ENCODE measurements around the gene ZNF8.
A peak's percentile ranks its signal among the peaks of the same experiment; 100 is the strongest.
"Not testable (repeated sequence)": the region's sequence is repeated elsewhere in the genome, so short reads cannot be mapped to it uniquely, and the experiment has no call there.

Gene ZNF8

DNA sequence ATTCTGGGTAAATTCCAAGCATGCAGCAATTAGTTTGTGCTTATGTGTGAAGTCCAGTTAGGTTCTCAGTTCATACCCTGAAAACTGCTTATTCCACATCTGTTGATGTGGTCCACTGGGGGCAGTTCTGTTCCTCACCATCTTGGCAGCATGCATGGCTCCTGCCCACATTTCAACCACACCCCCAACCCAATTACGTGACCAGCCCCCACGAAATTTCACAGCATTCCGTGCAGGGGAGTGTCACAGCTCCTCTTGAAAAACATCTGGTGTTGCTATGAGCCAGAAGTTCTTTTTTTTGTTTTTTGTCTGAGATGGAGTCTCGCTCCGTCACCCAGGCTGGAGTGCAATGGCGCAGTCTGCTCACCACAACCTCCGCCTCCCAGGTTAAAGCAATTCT lies 17.3 kb downstream of the ZNF8 start:
- DNase-seq (ENCODE audit: low spot score) = no peak

DNA sequence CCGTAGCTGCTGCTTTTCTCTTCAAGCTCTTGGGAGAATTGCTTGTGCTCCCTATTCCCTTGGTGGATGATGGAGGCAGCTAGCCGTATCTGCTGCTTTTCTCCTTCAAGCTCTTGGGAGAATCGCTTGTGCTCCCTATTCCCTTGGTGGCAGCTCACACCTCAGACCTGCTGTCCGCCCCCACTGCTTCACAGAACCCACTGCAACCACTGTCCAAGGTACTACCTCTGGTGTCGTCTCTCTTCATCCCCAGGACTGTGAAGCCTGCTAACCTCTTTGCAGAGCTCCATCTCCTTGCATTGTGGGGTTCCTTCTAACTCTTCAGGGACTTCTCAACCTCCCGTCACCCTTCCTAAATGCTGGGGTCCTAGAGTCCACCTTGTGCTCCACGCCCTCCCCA lies 21.9 kb downstream of the ZNF8 start:
- no peak for DNase-seq (ENCODE audit: low spot score)

DNA sequence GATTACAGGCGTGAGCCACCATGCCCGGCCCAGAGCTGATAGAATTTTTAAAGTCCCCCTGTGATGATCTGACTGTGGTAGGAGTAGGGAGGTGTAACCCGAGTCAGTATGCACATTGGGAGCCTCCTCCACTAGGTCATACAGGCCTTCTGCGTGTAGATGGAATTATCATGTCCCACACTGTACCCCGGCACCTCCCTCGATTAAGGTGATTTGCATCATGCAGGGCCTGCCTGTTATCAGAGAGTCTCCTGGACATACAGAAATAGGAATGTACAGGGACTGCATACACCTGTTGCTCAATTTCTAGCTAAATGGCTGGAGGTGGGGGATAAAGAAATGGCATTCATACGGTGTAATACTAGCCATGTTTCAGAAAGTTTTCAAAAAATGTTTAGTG lies 25.5 kb downstream of the ZNF8 start:
- no peak for DNase-seq (ENCODE audit: low spot score)

DNA sequence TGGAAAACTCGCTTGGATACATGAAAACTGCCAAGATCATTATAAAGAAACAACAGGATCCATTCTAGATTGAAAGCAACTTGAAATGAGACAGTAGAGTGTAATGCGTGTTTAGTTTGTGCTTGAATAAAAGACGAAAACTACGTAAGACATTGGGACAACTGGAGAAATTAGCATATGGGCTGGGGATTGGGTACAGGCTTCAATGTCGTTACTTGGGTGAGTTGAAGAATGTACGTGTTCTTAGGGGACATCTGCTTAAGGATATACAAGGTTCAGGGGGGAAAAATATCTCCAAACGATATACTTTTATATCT lies 26.0 kb downstream of the ZNF8 start:
- no peak for DNase-seq (ENCODE audit: low spot score)

DNA sequence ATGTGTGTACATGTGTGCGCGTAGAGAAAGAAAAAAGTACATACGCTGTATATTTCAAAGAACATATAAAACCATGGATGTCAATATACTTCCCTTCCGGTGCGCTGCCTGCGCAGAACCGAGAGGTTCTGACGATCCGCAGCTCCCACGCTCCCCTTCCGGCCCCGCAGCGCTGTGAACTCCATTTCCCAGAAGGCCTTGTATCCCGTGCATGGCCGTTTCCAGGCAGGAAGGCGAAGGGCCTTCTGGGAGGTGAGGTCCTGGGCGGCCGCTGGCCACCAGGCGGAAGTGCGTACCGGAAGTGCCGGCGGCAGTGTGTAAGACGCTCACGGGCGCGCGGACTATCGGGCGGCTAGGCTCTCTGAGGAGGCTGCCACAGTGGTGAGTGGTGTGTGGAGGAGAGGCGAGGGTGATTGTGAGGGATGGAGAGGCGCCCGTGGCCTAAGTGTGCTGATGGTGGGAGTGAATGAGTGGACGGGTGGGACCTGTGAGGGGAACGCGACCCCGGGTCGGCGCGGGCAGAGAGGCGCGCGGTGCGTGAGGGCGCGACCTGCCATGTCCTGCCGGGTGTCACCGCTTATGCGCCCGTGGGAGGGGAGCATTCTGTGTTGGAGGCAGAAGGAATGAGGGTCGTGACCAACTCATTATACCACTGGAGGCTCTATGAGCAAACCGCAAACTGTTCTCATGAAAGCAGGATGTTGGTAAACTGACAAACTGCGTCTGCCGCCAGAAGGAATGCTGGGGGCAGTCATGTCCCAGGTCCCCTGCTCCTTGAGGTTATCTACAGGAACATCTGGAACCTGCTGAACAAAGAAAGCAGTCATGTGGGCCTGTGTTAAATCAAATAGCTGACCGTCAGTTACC lies 26.5 kb downstream of the ZNF8 start, which contains the start of gene ERVK3-1:
Gene ERVK3-1 (plus strand): TSS at position 313 of the 867 bp plus-strand sequence. CDS start 6,792 bp downstream, outside the sequence.
- peak; percentile 96 for DNase-seq (ENCODE audit: low spot score)

DNA sequence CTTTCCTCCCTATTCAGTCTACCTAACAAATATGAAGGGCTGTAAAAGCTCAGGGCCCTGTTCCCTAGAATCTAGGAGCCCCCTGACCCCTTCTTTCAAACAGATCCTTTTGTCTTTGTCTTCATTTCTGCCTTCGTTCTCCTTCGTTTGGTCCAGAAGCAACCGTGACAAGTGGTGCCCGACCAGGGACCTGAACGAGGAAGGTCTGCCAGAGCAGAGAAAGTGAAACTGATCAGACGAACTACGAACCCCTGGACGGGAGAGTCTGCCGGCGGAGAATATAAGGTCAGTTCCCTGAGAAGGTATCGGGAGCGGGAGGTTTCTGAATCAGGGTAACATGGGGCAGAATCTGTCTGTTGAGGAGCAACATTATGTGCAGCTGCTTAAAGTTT lies 27.2 kb downstream of the ZNF8 start:
- DNase-seq (ENCODE audit: low spot score) = peak; percentile 22

DNA sequence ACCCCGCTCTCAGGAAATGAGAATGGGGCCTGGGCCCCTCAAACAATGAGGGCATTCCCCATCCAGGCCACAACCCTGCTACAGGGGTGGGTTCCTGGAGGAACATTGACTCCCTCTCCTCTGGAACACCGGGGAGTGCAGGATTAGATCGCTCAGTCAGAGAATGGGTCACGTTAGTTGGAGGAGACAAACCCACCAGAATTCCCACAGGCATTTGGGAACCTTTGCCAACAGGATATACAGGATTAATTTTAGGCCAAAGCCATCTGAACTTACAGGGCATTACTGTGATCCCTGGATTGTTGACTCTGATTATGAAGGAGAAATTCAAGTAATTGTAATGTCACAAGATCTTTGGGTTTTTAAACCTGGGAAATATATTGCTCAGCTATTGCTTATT lies 29.0 kb downstream of the ZNF8 start:
- no peak for DNase-seq (ENCODE audit: low spot score)

DNA sequence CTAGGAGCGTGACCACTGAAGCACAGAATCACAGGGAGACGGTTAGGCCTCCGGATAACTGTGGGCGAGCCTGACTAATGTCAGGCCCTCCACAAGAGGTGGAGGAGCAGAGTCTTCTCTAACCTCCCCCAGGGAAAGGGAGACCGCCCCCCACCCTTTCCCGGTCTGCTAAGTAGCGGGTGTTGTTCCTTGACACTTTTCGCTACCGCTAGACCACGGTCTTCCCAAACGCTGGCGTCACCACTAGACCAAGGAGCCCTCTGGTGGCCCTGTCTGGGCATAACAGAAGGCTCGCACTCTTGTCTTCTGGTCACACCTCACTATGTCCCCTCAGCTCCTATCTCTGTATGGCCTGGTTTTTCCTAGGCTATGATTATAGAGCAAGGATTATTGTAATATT lies 31.9 kb downstream of the ZNF8 start:
- not testable (repeated sequence) for DNase-seq (ENCODE audit: low spot score)

DNA sequence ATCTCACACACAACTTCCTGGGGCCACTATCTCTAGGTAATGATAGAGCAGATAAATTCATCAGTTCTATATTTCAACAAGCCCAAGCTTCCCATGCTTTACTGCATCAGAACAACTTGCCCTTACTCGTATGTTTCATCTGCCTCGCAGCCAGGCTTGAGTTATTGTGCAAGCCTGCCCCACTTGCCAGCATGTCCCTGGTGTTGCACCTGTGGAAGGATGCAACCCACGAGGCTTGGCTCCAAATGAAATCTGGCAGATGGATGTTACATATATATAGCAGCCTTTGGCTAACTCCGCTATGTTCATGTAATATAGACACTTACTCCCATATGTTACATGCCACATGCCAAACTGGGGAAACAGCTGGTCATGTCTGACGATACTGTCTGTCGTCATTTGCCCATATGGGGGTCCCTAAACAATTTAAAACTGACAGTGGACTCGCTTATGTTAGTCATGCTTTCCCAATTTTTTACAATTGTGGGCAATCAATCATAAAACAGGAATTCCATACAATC lies 32.6 kb downstream of the ZNF8 start:
- DNase-seq (ENCODE audit: low spot score) = no peak

DNA sequence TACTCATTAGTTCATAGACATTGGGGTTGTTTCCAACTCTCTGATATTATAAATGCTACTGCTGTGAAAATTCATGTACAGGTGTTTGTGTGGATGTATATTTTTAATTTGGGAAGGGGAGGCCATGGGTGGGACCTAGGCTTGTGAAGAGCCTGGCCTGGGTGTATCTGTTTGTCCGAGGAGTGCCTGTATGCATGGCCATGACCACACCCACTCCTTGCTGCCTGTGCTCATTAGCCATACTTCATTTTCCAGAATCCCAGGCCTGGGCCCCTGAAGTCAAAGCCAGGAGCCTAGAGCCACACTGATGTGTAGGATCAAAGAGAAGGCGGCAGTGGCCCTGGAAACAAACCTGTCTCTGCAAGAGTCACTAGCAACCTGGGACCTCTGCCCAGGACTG lies 36.8 kb downstream of the ZNF8 start:
- DNase-seq (ENCODE audit: low spot score) = no peak

DNA sequence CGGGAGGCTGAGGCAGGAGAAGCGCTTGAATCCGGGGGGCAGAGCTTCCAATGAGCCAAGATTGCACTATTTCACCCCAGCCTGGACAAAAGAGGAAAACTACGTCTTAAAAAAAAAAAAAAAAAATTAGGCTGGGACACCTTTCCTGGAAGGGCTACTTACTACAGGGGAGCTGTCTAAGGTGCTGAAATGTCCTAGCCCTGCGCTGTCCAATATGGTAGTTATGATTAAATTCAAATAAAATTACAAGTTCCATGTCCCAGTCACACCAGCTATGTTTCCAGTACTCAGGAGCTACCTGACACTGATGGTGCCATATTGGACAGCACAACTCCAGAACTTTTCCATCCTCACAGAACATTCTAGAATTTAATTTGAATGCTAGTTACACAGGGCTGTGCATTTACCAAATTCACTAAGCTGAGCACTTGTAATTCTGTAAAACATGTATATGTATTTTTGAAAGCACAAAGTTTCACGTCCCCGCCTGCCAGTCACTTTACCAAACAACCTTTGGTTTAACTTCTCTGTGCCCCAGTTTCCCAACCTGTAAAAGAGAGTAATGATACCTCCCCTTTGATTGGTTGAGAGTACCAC lies 38.8 kb downstream of the ZNF8 start:
- DNase-seq (ENCODE audit: low spot score) = no peak

DNA sequence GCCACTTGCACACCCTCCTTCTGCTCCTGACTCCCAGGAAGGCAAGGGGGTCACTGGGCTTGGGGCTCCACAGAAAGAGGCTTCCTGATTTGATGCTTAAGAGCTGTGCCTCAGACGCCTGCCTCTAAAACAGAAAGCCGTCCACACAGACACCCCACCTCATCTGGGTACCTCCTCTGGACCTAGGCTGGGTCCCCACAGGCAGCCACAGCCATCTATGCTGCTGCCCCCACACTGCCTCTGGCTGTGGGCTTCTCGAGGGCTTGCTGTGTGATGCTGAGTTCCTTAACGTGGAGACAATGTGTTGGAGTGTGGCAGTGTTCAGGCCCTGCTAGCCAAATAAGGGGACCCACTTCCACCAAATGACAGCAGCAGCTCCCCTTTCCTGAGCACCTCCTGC lies 39.5 kb downstream of the ZNF8 start:
- no peak for DNase-seq (ENCODE audit: low spot score)

DNA sequence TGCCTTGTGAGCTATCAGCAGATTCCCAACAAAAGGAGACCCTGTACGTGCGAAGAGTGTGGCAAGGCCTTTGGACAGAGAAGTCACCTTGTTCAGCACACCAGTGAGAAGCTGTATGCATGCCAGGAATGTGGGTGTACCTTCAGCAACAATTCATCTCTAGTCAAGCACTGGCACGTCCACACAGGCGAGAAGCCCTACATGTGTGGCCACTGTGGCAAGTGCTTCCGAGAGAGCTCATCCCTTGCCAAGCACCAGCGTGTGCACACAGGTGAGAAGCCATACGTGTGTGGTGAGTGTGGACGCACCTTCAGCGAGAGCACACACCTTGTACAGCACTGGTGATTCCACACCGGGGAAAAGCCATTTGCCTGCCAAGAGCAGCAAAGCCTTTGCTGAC lies 40.5 kb downstream of the ZNF8 start:
- DNase-seq (ENCODE audit: low spot score) = no peak

DNA sequence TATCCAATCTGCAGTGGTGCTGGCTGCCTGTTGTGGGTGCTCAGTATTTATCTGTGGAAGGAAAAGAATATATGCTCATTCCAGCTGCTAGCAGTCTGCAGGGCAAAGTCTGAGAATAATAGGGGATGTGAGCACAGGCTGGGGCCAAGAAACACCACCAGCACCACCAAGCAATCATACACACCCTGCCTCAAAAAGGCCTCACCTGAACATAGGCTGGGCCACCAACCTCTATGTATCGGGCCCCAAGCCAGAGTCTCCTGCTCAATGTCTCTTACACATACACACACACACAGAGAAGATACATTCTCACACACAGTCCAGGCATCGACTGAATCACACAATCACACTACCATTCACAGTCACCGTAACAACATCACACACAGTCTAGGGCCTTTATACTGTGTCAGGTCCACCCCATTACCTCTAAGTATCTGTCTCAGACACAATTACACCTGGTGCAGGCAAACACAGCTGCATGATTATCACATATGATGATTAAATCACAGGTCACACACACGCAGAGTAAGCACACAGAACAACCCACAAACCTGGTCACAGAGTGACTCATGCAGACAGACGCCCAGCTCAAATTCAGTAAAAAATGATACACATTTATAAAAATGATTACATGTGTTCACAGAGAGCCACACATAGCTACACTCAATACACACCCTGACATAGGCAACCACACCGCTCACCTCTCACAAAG lies 46.7 kb downstream of the ZNF8 start:
- no peak for DNase-seq (ENCODE audit: low spot score)

DNA sequence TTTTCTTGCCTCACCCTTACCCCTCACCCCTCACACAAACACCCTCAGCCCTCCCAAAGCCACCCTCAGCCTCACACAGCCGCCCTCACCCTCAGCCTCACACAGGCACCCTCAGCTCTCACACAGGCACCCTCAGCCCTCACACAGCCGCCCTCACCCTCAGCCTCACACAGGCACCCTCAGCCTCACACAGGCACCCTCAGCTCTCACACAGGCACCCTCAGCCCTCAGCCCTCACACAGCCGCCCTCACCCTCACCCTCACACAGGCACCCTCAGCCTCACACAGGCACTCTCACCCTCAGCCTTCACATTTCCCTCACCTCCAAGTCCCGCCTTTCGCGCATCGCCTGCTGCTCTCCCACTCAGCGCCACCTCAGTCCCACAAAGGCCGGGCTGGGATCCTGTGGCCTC lies 47.8 kb downstream of the ZNF8 start:
- DNase-seq (ENCODE audit: low spot score) = no peak

DNA sequence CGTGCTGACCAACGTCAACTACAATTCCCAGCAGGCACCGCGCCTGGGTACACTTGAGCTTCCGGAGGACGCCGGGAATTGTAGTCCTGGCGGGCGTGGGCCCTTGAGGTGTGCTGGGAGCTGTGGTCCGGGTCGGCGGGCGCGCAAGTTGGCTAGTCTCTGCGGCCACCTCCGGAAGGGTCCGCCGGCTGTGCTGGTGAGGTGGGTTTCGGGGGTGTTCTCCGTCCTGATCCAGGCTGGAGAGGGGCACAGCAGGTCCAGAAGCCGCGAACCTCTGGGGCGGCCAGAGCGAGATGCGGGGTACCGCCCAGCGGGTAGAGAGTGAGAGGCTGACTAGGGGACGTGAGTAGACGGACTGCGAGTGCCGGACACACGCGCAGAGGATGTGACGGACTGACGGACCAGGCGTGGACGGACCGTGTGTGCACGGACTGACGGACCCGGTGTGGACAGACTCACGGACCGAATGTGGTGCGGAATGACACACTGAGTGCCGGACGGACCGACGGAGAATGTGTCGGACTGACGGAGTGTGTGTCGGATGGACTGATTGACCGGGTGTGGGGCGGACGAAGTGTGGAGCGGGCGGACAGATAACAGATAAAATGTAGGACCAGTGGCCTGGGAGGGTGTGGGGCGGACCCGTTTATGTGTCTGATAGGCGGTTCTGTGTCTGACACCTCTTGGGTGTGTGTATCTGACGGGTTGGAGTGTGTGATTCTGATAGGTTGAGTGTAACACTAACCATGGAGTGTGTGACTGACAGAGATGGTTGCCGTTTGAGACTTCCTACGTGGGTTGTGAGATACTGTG lies 48.4 kb downstream of the ZNF8 start, which contains the start of gene ZSCAN22:
Gene ZSCAN22 (plus strand): TSS at position 81 of the 813 bp plus-strand sequence. CDS start 7,809 bp downstream, outside the sequence.
- peak; percentile 93 for DNase-seq (ENCODE audit: low spot score)

DNA sequence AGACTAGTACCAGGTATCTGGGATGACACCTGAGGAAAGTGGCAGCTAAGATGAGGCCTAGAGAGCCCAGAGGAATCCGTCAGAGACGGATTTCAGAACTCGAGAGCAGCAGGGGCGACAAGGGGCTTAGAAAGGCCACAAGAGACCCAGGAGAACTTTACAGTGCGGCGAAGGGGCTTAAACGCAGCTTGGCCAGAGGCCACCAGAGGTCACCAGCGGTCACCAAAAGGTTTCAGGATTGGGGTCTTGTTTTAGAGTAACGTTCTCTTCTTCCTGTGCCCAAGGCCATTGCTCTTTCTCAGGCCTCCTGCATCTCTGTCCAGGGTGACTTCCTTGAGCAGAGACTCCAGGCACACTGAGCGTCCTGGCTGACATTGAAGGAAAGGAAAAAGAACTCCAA lies 50.2 kb downstream of the ZNF8 start:
- no peak for DNase-seq (ENCODE audit: low spot score)

DNA sequence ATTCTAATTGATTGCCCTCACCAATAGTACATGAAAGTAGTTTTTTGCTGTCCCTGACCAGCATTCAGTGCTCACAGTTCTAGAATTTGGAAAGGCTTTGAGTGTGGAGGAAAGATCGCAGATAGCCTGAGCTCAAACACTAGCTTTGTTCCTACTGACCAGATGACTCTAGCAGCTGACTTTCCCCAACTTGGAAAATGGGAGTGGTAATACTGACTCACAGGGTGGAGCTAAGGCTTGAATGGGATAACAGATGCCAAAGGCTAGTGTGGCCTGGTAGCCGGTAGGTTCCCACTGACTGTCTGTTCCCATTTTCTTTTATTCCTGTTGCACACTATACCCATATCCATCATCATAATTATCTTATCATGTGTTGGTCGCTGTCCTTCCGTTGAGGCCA lies 51.7 kb downstream of the ZNF8 start:
- no peak for DNase-seq (ENCODE audit: low spot score)

DNA sequence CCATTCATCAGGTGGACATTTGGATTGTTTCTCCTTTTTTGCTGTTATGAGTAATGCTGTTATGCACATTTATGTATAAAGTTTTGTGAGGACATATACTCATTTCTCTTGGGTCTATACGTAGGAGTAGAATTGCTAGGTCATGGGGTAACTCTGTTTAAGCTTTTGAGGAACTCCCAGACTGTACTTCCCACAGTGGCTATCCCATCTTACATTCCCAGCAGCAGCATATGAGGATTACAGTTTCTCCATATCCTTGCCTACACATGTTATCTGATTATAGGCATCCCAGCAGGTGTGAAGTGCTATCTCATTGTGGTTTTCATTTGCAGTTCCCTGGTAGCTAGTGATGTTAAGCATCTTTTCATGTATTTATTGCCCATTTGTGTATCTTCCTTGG lies 53.9 kb downstream of the ZNF8 start:
- DNase-seq (ENCODE audit: low spot score) = no peak

DNA sequence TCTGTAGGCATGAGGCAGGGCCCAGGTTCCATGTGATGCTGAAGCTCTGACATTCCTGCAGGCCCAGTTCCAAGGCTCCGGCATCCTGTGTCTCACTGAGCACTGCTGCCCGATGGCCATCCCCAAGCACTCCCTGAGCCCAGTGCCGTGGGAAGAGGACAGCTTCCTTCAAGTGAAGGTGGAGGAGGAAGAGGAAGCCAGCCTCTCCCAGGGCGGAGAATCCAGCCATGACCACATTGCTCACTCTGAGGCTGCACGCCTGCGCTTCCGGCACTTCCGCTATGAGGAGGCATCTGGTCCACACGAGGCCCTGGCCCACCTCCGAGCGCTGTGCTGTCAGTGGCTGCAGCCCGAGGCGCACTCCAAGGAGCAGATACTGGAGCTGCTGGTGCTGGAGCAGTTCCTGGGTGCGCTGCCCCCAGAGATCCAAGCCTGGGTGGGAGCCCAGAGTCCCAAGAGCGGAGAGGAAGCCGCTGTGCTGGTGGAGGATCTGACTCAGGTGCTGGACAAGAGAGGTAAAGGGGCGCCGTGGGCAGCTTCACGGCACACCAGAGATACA lies 56.0 kb downstream of the ZNF8 start:
- DNase-seq (ENCODE audit: low spot score) = no peak

DNA sequence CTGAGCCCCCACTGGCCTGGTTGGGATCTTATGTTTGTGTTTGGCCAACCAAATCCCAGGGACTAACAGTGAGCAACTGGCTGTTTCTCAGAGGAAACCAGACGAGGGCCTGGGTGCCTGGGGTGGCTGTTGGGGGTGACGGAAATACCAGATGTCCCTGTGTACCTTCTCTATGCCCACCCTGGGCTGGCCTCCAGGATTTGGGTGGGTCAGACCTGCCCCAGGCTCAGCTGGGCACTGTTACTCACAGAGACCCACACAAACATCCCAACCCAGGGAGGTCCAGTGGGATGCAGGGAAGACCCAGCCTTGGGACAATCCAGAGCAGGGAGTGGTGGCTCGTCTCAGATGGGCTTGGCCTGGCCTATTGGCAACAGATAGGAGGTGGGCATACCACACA lies 56.9 kb downstream of the ZNF8 start:
- no peak for DNase-seq (ENCODE audit: low spot score)

DNA sequence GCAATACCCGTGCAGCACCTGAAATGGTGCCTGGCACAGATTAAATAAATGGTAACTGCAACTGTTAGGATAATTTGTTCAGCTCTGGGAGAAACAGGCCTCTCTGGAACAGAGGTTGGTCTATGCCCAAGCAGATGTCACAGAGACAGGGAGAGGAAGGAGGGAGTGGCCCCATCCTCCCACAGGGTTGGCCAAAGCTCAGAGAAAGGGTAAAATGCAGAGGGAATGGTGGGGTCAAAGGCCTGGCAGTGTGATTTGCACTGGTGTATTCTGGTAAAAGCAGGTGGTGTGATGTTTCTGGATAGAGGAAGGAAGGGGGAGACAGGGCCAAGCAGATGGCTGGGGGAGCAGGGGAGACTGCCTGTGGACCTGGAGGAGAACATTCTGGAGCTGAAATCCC lies 57.5 kb downstream of the ZNF8 start:
- DNase-seq (ENCODE audit: low spot score) = no peak

Measured in germinal center (tissue), 1 donor.